HEK293 (cell line): ENCODE measurements around the gene ELFN1.

Experiments used
- CTCF ChIA-PET: fragments of 350-600 bp; formaldehyde crosslinking; extraction: SDS; loops from one replicate; lab custom pipeline; 2021; ENCODE audit warnings: antibody characterized with exemption; lab: Yijun Ruan, JAX
- POLR2A ChIA-PET: fragments of 300-600 bp; formaldehyde crosslinking; extraction: SDS; loops from one replicate; lab custom pipeline; 2020; ENCODE audit warnings: antibody characterized with exemption, inconsistent platforms; lab: Yijun Ruan, JAX
- H3K27ac ChIP-seq: fragments of 200-500 bp; sonication (Bioruptor generic); 2 replicates; pipeline ENCODE4 v1.5.1; 2014; ENCODE audit warnings: low read depth, low read length, control low read depth, inconsistent platforms; ENCODE audit errors: extremely low read depth
- H3K36me3 ChIP-seq, 2 experiments: fragments of 200-500 bp in 1 of 2; sonication (Bioruptor generic) in 1 of 2; 1 replicate in 1 of 2; 2 replicates in 1 of 2; pipeline ENCODE4 v1.5.1; 2014 to 2017; ENCODE audit warnings: inconsistent platforms in 2 of 2, low read length in 2 of 2; ENCODE audit not compliant: control insufficient read depth in 2 of 2, insufficient read depth in 1 of 2
- H3K4me1 ChIP-seq: fragments of 200-500 bp; sonication (Bioruptor generic); 2 replicates; pipeline ENCODE4 v1.5.1; 2014; ENCODE audit warnings: mild to moderate bottlenecking, low read length, inconsistent platforms; ENCODE audit not compliant: control insufficient read depth, insufficient read depth
- H3K4me3 ChIP-seq: 2 replicates; pipeline ENCODE4 v1.5.1; 2011; ENCODE audit warnings: low read depth, mild to moderate bottlenecking, control low read depth, low read length, moderate library complexity
- H3K9me3 ChIP-seq: fragments of 200-500 bp; sonication (Bioruptor generic); 2 replicates; pipeline ENCODE4 v1.5.1; 2014; ENCODE audit warnings: low read depth, low read length, inconsistent platforms; ENCODE audit not compliant: control insufficient read depth, insufficient read depth
- EGR2 ChIP-seq: fragments of 450-650 bp; formaldehyde crosslinking; IDR thresholded peaks from 2 replicates; pipeline ENCODE4 v1.5.1; 2016; ENCODE audit warnings: low read depth, missing biosample characterization, missing genetic modification characterization
- GLIS1 ChIP-seq: fragments of 450-650 bp; formaldehyde crosslinking; IDR thresholded peaks from 2 replicates; pipeline ENCODE4 v1.5.1; 2016; ENCODE audit warnings: missing biosample characterization, missing genetic modification characterization
- GLIS2 ChIP-seq: fragments of 450-650 bp; formaldehyde crosslinking; IDR thresholded peaks from 2 replicates; pipeline ENCODE4 v1.5.1; 2016; ENCODE audit warnings: missing biosample characterization, missing genetic modification characterization
- HOXD13 ChIP-seq: sonication (generic); formaldehyde crosslinking; IDR thresholded peaks from 2 replicates; pipeline ENCODE4 v1.8.0; 2022; ENCODE audit warnings: missing genetic modification reagents, borderline replicate concordance
- KLF9 ChIP-seq: fragments of 450-650 bp; formaldehyde crosslinking; IDR thresholded peaks from 2 replicates; pipeline ENCODE4 v1.5.1; 2016; ENCODE audit warnings: missing biosample characterization, missing genetic modification characterization, low read depth
- OSR2 ChIP-seq: fragments of 450-650 bp; formaldehyde crosslinking; IDR thresholded peaks from 2 replicates; pipeline ENCODE4 v1.5.1; 2016; ENCODE audit warnings: missing biosample characterization, missing genetic modification characterization
- SP3 ChIP-seq: fragments of 450-650 bp; formaldehyde crosslinking; IDR thresholded peaks from 2 replicates; pipeline ENCODE4 v1.5.1; 2016; ENCODE audit warnings: missing biosample characterization, missing genetic modification characterization
- TRIM28 ChIP-seq: IDR thresholded peaks from 2 replicates; pipeline ENCODE4 v1.6.1; 2011; ENCODE audit warnings: low read length, control low read depth, borderline replicate concordance
- YY1 ChIP-seq: fragments of 450-650 bp; formaldehyde crosslinking; IDR thresholded peaks from 2 replicates; pipeline ENCODE4 v1.5.1; 2018; ENCODE audit warnings: missing biosample characterization, missing genetic modification characterization
- ZBTB10 ChIP-seq: fragments of 450-650 bp; formaldehyde crosslinking; IDR thresholded peaks from 2 replicates; pipeline ENCODE4 v1.5.1; 2016; ENCODE audit warnings: missing biosample characterization, missing genetic modification characterization
- ZBTB26 ChIP-seq: fragments of 450-650 bp; formaldehyde crosslinking; optimal IDR thresholded peaks from 2 replicates; pipeline ENCODE3; 2016; ENCODE audit warnings: missing biosample characterization, mild to moderate bottlenecking, missing genetic modification characterization
- ZFP3 ChIP-seq: fragments of 450-650 bp; formaldehyde crosslinking; IDR thresholded peaks from 2 replicates; pipeline ENCODE4 v1.5.1; 2016; ENCODE audit warnings: low read depth, missing biosample characterization, missing genetic modification characterization
- ZFP37 ChIP-seq: fragments of 450-650 bp; formaldehyde crosslinking; IDR thresholded peaks from 2 replicates; pipeline ENCODE4 v1.5.1; 2016; ENCODE audit warnings: missing biosample characterization, missing genetic modification characterization
- ZNF114 ChIP-seq: fragments of 450-650 bp; formaldehyde crosslinking; IDR thresholded peaks from 2 replicates; pipeline ENCODE4 v1.5.0; 2017; ENCODE audit warnings: missing biosample characterization, missing genetic modification characterization
- ZNF23 ChIP-seq: fragments of 450-650 bp; formaldehyde crosslinking; IDR thresholded peaks from 2 replicates; pipeline ENCODE4 v1.5.1; 2016; ENCODE audit warnings: missing biosample characterization, missing genetic modification characterization, borderline replicate concordance
- ZNF248 ChIP-seq: fragments of 450-650 bp; formaldehyde crosslinking; IDR thresholded peaks from 2 replicates; pipeline ENCODE4 v1.5.1; 2017; ENCODE audit warnings: missing biosample characterization, missing genetic modification characterization
- ZNF335 ChIP-seq: fragments of 450-650 bp; formaldehyde crosslinking; conservative IDR thresholded peaks from 2 replicates; pipeline ENCODE4 v1.5.1; 2016; ENCODE audit warnings: missing biosample characterization, missing genetic modification characterization
- ZNF366 ChIP-seq: fragments of 450-650 bp; formaldehyde crosslinking; conservative IDR thresholded peaks from 2 replicates; pipeline ENCODE4 v1.5.1; 2016; ENCODE audit warnings: missing biosample characterization, missing genetic modification characterization
- ZNF48 ChIP-seq: fragments of 450-650 bp; formaldehyde crosslinking; IDR thresholded peaks from 2 replicates; pipeline ENCODE4 v1.5.1; 2016; ENCODE audit warnings: missing biosample characterization, missing genetic modification characterization
- ZNF513 ChIP-seq: fragments of 450-650 bp; IDR thresholded peaks from 2 replicates; pipeline ENCODE4 v1.5.1; 2018; ENCODE audit warnings: missing biosample characterization, missing genetic modification characterization
- ZNF558 ChIP-seq: fragments of 450-650 bp; formaldehyde crosslinking; IDR thresholded peaks from 2 replicates; pipeline ENCODE4 v1.5.1; 2016; ENCODE audit warnings: missing biosample characterization, missing genetic modification characterization
- ZNF560 ChIP-seq: fragments of 450-650 bp; formaldehyde crosslinking; IDR thresholded peaks from 2 replicates; pipeline ENCODE4 v1.5.1; 2017; ENCODE audit warnings: missing biosample characterization, missing genetic modification characterization, borderline replicate concordance
- ZNF639 ChIP-seq: fragments of 450-650 bp; formaldehyde crosslinking; IDR thresholded peaks from 2 replicates; pipeline ENCODE4 v1.5.1; 2016; ENCODE audit warnings: missing biosample characterization, missing genetic modification characterization
- ZNF768 ChIP-seq: fragments of 450-650 bp; formaldehyde crosslinking; IDR thresholded peaks from 2 replicates; pipeline ENCODE4 v1.5.1; 2018; ENCODE audit warnings: missing biosample characterization, mild to moderate bottlenecking, missing genetic modification characterization
- ZNF791 ChIP-seq: fragments of 450-650 bp; formaldehyde crosslinking; IDR thresholded peaks from 2 replicates; pipeline ENCODE4 v1.5.1; 2016; ENCODE audit warnings: missing biosample characterization, missing genetic modification characterization

The ELFN1 gene

GRCh38 chr7:1666823-1667565, 3.1 kb upstream of the ELFN1 start (continued):
- TF ChIP-seq ZBTB26 (peak; percentile 73), ZNF558 (no peak), ZFP3 (tag by site-specific recombination) (no peak)

GRCh38 chr7:1667566-1668395, 2.3 kb upstream of the ELFN1 start:
- no peaks in the 10 kb centered on the region for H3K9me3 ChIP-seq
- H3K4me1 ChIP-seq: 0 out of 2 replicates have a peak, but pooled peaks cover 3% of the 10 kb centered on the region
- no peaks in the 10 kb centered on the region for H3K36me3 ChIP-seq
- TF ChIP-seq ZNF639 (tag by site-specific recombination) (no peak), SP3 (tag by site-specific recombination) (peak; percentile 48; the same call in 1 of the 2 replicates), ZNF114 (tag by site-specific recombination) (no peak), ZNF768 (tag by site-specific recombination) (no peak), ZNF560 (no peak), ZNF248 (tag by site-specific recombination) (no peak), GLIS1 (tag by site-specific recombination) (no peak), KLF9 (peak; percentile 64), EGR2 (tag by site-specific recombination) (no peak), ZNF791 (tag by site-specific recombination) (no peak), HOXD13 (no peak), OSR2 (tag by site-specific recombination) (no peak), TRIM28 (no peak), ZNF48 (tag by site-specific recombination) (no peak), ZFP37 (tag by site-specific recombination) (no peak), ZNF23 (tag by site-specific recombination) (no peak)
- POLR2A ChIA-PET: no interaction called here
- CTCF ChIA-PET: interaction anchor here (0.8 kb wide), 1 partner anchor 43 kb away, joined by 3 read pairs; no protein-coding TSS in a partner anchor
- no peak overlapping the region for H3K27ac ChIP-seq
- H3K4me3 ChIP-seq: no peak overlapping the region; the same call in 1 of the 2 replicates

GRCh38 chr7:1668396-1669063, 1.5 kb upstream of the ELFN1 start:
- no peak overlapping the region for H3K4me3 ChIP-seq
- H3K27ac ChIP-seq: no peak overlapping the region
- H3K36me3 ChIP-seq: no peaks in the 10 kb centered on the region
- POLR2A ChIA-PET: no interaction called here
- CTCF ChIA-PET: interaction anchor here (0.6 to 0.9 kb wide), 3 partner anchors 126 to 1253 kb away, joined by 3 read pairs; no protein-coding TSS in a partner anchor
- 0 out of 2 replicates have a peak, but pooled peaks cover 3% of the 10 kb centered on the region for H3K4me1 ChIP-seq
- H3K9me3 ChIP-seq: no peaks in the 10 kb centered on the region
- TF ChIP-seq YY1 (tag by site-specific recombination) (no peak), SP3 (tag by site-specific recombination) (no peak), ZBTB10 (tag by site-specific recombination) (0 out of 2 replicates have a peak, but pooled peaks have one; percentile 16), ZNF513 (tag by site-specific recombination) (no peak), ZNF366 (tag by site-specific recombination) (no peak), GLIS2 (tag by site-specific recombination) (0 out of 2 replicates have a peak, but pooled peaks have one; percentile 9), ZNF335 (peak; percentile 59)
